HepG2 (cell line): ENCODE data around the gene TAF1D. TPM values are rescaled to one million over a fixed set of nuclear protein-coding genes. Genes with fewer than 3 reads are reported as not detected.
A peak's percentile ranks its signal among the peaks of the same experiment; 100 is the strongest.

ENCODE experiments used
- CHCHD3 ChIP-seq: sonication (generic); formaldehyde crosslinking; IDR thresholded peaks from 2 replicates; pipeline ENCODE4 v1.8.0; 2022; ENCODE audit warnings: mild to moderate bottlenecking, missing genetic modification reagents, moderate library complexity
- GPN1 ChIP-seq: sonication (generic); formaldehyde crosslinking; IDR thresholded peaks from 2 replicates; pipeline ENCODE4 v1.5.1; 2020; ENCODE audit warnings: missing genetic modification reagents, borderline replicate concordance
- KLF16 ChIP-seq, 2 experiments: sonication (generic) in 1 of 2; formaldehyde crosslinking in 1 of 2; IDR thresholded peaks; 2 replicates each; pipeline versions ENCODE4 v1.6.1 to v1.8.0; 2016 to 2023; ENCODE audit warnings: missing genetic modification reagents in 2 of 2, missing compliant biosample characterization in 1 of 2
- MAF1 ChIP-seq: sonication (generic); formaldehyde crosslinking; IDR thresholded peaks from 2 replicates; pipeline ENCODE4 v1.5.0; 2020; ENCODE audit warnings: missing genetic modification reagents, borderline replicate concordance
- MAFG ChIP-seq: sonication (generic); formaldehyde crosslinking; IDR thresholded peaks from 2 replicates; pipeline ENCODE4 v1.5.1; 2020; ENCODE audit warnings: mild to moderate bottlenecking, missing genetic modification reagents
- MATR3 ChIP-seq: sonication (generic); formaldehyde crosslinking; IDR thresholded peaks from 2 replicates; pipeline ENCODE4 v1.4.0; 2020; ENCODE audit warnings: missing genetic modification reagents
- PAF1 ChIP-seq: IDR thresholded peaks from 2 replicates; pipeline ENCODE4 v1.6.1; 2016; ENCODE audit warnings: missing genetic modification reagents, missing compliant biosample characterization
- U2AF1 ChIP-seq: fragments of 200-400 bp; formaldehyde crosslinking; optimal IDR thresholded peaks from 2 replicates; pipeline ENCODE3; 2017; ENCODE audit warnings: mild to moderate bottlenecking, low read depth, low read length
- XBP1 ChIP-seq: sonication (generic); formaldehyde crosslinking; IDR thresholded peaks from 2 replicates; pipeline ENCODE4 v1.5.0; 2020; ENCODE audit warnings: missing genetic modification reagents
- ZNF296 ChIP-seq: sonication (generic); formaldehyde crosslinking; conservative IDR thresholded peaks from 2 replicates; pipeline ENCODE4 v1.5.0; 2020; ENCODE audit warnings: mild to moderate bottlenecking, missing genetic modification reagents
- ZNF468 ChIP-seq: sonication (generic); formaldehyde crosslinking; IDR thresholded peaks from 2 replicates; pipeline ENCODE4 v1.8.0; 2022; ENCODE audit warnings: mild to moderate bottlenecking, moderate library complexity, missing genetic modification reagents
- ZNF552 ChIP-seq: sonication (generic); formaldehyde crosslinking; IDR thresholded peaks from 2 replicates; pipeline ENCODE4 v1.9.0; 2022; ENCODE audit warnings: missing genetic modification reagents, mild to moderate bottlenecking, borderline replicate concordance
- ZNF720 ChIP-seq: sonication (generic); formaldehyde crosslinking; IDR thresholded peaks from 2 replicates; pipeline ENCODE4 v1.4.0; 2020; ENCODE audit warnings: missing genetic modification reagents
- ZNF724P ChIP-seq: sonication (generic); formaldehyde crosslinking; IDR thresholded peaks from 2 replicates; pipeline ENCODE4 v1.8.0; 2022; ENCODE audit warnings: missing genetic modification reagents, borderline replicate concordance
- polyA plus RNA-seq, 8 experiments: library from polyadenylated mRNA; depleted of rRNA in 3 of 8; stranded (reverse) in 7 of 8; unstranded in 1 of 8; fragments of >200 nt; fragmentation: Illumina TruSeq in 4 of 8; extraction: Trizol in 4 of 8; gene quantifications; 2 replicates each; pipeline versions ENCODE4 v1.2.1 to v1.2.3, GENCODE V29; 2011 to 2016; ENCODE audit warnings: low read depth in 4 of 8, missing spikeins in 1 of 8, mixed read lengths in 1 of 8; ENCODE audit not compliant: insufficient read depth in 1 of 8
- total RNA-seq, 5 experiments: library from RNA; depleted of rRNA; stranded (reverse); fragments of >200 nt; fragmentation: Illumina TruSeq; extraction: Trizol; gene quantifications; 2 replicates each; pipeline ENCODE4 v1.2.3, GENCODE V29; 2016; ENCODE audit warnings: low read depth in 1 of 5
- TF ChIP-seq, protein P1 (sequence below): sonication (generic); formaldehyde crosslinking; IDR thresholded peaks from 2 replicates; pipeline ENCODE4 v1.5.0; 2020; ENCODE audit warnings: mild to moderate bottlenecking, missing genetic modification reagents
- TF ChIP-seq, protein P2 (sequence below): sonication (generic); formaldehyde crosslinking; conservative IDR thresholded peaks from 2 replicates; pipeline ENCODE4 v1.4.0; 2020; ENCODE audit warnings: missing genetic modification reagents
- TF ChIP-seq, protein P3 (sequence below): sonication (generic); formaldehyde crosslinking; IDR thresholded peaks from 2 replicates; pipeline ENCODE4 v1.8.1; 2023; ENCODE audit warnings: mild to moderate bottlenecking, missing genetic modification reagents
- TF ChIP-seq, protein P4 (sequence below): sonication (generic); formaldehyde crosslinking; IDR thresholded peaks from 2 replicates; pipeline ENCODE4 v1.4.0; 2020; ENCODE audit warnings: missing genetic modification reagents
- TF ChIP-seq, protein P5 (sequence below): sonication (generic); formaldehyde crosslinking; conservative IDR thresholded peaks from 2 replicates; pipeline ENCODE4 v1.8.0; 2022; ENCODE audit warnings: mild to moderate bottlenecking, moderate library complexity, missing genetic modification reagents
- TF ChIP-seq, protein P6 (sequence below): sonication (generic); formaldehyde crosslinking; IDR thresholded peaks from 2 replicates; pipeline ENCODE4 v1.8.0; 2022; ENCODE audit warnings: missing genetic modification reagents, mild to moderate bottlenecking, inconsistent platforms, borderline replicate concordance

The TAF1D gene
- total and polyA plus RNA-seq, 2 of the 13 experiments (the other 11 are each of a cell fraction or from before 2014, with no cell fraction given) = 132 to 207 TPM

DNA sequence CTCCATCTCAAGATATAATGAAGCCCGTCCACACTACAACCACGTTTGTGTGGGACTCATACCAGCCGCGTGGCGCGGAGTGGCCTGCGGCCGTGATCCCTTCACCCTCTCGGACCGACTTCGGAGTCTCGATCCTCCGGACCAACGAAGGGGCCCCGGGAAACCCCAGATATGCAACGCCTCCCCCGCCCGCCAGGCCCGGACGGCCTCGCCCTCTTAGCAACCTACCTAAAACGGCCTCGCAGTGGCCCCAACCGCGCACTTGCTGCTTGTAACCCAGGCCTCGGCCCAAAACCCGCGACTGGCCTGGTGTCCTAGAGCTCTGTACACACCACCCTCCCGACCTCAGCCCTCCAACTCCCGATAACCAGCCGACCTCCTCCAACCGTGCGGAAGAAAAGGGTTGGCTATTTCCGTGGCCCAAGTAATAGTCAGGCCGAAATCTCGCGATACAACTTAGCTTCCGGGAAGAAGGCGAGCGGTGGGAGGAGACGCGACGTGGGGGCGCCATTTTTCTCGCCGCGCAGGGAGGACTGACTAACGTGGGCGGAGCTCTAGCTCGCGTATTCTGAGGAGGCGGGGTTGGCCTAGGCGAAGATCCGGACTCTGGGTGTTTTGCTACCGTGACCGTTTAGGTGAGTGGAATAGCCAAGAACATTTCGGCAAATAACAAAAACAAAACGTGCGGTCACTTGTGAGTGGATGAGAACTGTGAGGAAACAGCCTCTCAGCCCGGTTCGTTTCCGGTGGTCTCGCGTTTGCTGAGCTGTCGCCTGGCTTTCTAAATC is at the start of gene TAF1D, which contains the start of gene C11orf54 (continued):
- peak; percentile 44 for TF ChIP-seq U2AF1
- TF ChIP-seq XBP1 (CRISPR knock-in tag) = no peak
- TF ChIP-seq, protein P1, sequence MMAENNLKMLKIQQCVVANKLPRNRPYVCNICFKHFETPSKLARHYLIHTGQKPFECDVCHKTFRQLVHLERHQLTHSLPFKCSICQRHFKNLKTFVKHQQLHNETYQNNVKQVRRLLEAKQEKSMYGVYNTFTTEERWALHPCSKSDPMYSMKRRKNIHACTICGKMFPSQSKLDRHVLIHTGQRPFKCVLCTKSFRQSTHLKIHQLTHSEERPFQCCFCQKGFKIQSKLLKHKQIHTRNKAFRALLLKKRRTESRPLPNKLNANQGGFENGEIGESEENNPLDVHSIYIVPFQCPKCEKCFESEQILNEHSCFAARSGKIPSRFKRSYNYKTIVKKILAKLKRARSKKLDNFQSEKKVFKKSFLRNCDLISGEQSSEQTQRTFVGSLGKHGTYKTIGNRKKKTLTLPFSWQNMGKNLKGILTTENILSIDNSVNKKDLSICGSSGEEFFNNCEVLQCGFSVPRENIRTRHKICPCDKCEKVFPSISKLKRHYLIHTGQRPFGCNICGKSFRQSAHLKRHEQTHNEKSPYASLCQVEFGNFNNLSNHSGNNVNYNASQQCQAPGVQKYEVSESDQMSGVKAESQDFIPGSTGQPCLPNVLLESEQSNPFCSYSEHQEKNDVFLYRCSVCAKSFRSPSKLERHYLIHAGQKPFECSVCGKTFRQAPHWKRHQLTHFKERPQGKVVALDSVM = peak; percentile 45; the same call in 1 of the 2 replicates
- TF ChIP-seq ZNF296 (CRISPR knock-in tag) = no peak
- TF ChIP-seq MATR3 (CRISPR knock-in tag) = no peak
- TF ChIP-seq GPN1 = no peak
- TF ChIP-seq, protein P2, sequence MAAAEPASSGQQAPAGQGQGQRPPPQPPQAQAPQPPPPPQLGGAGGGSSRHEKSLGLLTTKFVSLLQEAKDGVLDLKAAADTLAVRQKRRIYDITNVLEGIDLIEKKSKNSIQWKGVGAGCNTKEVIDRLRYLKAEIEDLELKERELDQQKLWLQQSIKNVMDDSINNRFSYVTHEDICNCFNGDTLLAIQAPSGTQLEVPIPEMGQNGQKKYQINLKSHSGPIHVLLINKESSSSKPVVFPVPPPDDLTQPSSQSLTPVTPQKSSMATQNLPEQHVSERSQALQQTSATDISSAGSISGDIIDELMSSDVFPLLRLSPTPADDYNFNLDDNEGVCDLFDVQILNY (CRISPR knock-in tag) = no peak
- TF ChIP-seq ZNF468 (CRISPR knock-in tag) = no peak
- TF ChIP-seq, protein P3, sequence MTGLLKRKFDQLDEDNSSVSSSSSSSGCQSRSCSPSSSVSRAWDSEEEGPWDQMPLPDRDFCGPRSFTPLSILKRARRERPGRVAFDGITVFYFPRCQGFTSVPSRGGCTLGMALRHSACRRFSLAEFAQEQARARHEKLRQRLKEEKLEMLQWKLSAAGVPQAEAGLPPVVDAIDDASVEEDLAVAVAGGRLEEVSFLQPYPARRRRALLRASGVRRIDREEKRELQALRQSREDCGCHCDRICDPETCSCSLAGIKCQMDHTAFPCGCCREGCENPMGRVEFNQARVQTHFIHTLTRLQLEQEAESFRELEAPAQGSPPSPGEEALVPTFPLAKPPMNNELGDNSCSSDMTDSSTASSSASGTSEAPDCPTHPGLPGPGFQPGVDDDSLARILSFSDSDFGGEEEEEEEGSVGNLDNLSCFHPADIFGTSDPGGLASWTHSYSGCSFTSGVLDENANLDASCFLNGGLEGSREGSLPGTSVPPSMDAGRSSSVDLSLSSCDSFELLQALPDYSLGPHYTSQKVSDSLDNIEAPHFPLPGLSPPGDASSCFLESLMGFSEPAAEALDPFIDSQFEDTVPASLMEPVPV (CRISPR knock-in tag) = no peak
- TF ChIP-seq CHCHD3 = no peak
- TF ChIP-seq, protein P4, sequence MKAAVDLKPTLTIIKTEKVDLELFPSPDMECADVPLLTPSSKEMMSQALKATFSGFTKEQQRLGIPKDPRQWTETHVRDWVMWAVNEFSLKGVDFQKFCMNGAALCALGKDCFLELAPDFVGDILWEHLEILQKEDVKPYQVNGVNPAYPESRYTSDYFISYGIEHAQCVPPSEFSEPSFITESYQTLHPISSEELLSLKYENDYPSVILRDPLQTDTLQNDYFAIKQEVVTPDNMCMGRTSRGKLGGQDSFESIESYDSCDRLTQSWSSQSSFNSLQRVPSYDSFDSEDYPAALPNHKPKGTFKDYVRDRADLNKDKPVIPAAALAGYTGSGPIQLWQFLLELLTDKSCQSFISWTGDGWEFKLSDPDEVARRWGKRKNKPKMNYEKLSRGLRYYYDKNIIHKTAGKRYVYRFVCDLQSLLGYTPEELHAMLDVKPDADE = no peak; the same call in 1 of the 2 replicates
- peak in 1 of 2 experiments; percentile 86; a peak in 2 of 4 replicates for TF ChIP-seq KLF16 (CRISPR knock-in tag; IDR thresholded peaks at IDR 0.05)
- no peak for TF ChIP-seq ZNF720 (CRISPR knock-in tag)
- TF ChIP-seq, protein P5, sequence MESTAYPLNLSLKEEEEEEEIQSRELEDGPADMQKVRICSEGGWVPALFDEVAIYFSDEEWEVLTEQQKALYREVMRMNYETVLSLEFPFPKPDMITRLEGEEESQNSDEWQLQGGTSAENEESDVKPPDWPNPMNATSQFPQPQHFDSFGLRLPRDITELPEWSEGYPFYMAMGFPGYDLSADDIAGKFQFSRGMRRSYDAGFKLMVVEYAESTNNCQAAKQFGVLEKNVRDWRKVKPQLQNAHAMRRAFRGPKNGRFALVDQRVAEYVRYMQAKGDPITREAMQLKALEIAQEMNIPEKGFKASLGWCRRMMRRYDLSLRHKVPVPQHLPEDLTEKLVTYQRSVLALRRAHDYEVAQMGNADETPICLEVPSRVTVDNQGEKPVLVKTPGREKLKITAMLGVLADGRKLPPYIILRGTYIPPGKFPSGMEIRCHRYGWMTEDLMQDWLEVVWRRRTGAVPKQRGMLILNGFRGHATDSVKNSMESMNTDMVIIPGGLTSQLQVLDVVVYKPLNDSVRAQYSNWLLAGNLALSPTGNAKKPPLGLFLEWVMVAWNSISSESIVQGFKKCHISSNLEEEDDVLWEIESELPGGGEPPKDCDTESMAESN (CRISPR knock-in tag) = peak; percentile 19; the same call in 1 of the 2 replicates
- TF ChIP-seq, protein P6, sequence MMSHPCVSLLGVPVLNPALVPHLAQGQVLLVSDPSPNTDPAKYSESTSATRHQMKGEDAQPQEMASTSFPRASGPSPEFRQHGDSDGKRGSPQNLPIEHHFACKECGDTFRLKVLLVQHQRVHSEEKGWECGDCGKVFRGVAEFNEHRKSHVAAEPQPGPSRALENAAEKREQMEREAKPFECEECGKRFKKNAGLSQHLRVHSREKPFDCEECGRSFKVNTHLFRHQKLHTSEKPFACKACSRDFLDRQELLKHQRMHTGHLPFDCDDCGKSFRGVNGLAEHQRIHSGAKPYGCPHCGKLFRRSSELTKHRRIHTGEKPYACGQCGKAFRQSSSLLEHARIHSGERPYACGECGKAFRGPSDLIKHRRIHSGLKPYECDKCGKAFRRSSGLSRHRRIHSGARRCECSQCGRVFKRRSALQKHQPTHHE (CRISPR knock-in tag) = peak; percentile 80; the same call in 1 of the 2 replicates
- TF ChIP-seq ZNF724P (CRISPR knock-in tag) = no peak
- TF ChIP-seq MAF1 (CRISPR knock-in tag) = no peak; the same call in 1 of the 2 replicates
- TF ChIP-seq PAF1 (CRISPR knock-in tag) = no peak; the same call in 1 of the 2 replicates
- TF ChIP-seq ZNF552 (CRISPR knock-in tag) = no peak; the same call in 1 of the 2 replicates
- no peak for TF ChIP-seq MAFG (CRISPR knock-in tag)
